Spleen (tissue), 11 donors: ENCODE results near the gene NOP9. TPM values are rescaled to one million over a fixed set of nuclear protein-coding genes. Genes with fewer than 3 reads are reported as not detected.

Experiments used
- DNase-seq: peaks from one replicate; pipeline ENCODE4 v3.0.0-alpha.2; 2020
- H3K27ac ChIP-seq, 8 donors: fragments of 200-600 bp; sonication (generic) in 7 of 8; 1 replicate in 4 of 8; 2 replicates in 4 of 8; pipeline versions ENCODE4 v1.5.0 to v1.8.0; 2016 to 2021; ENCODE audit warnings: inconsistent platforms in 4 of 8, mild to moderate bottlenecking in 4 of 8, moderate library complexity in 1 of 8
- H3K27me3 ChIP-seq, 7 donors: fragments of 200-600 bp; sonication (generic) in 6 of 7; replicated peaks in 1 of 7; 1 replicate in 4 of 7; 2 replicates in 3 of 7; pipeline versions ENCODE4 v1.5.0 to v1.8.0; 2016 to 2021; ENCODE audit warnings: inconsistent platforms in 3 of 7, mild to moderate bottlenecking in 1 of 7
- H3K36me3 ChIP-seq, 6 donors: fragments of 200-600 bp; sonication (generic) in 5 of 6; 1 replicate in 4 of 6; 2 replicates in 2 of 6; pipeline versions ENCODE4 v1.5.0 to v1.8.0; 2016 to 2021; ENCODE audit warnings: inconsistent platforms in 2 of 6
- H3K4me1 ChIP-seq, 6 donors: fragments of 200-600 bp; sonication (generic) in 5 of 6; 1 replicate in 3 of 6; 2 replicates in 3 of 6; pipeline versions ENCODE4 v1.5.0 to v1.8.0; 2016 to 2021; ENCODE audit warnings: inconsistent platforms in 3 of 6
- H3K4me3 ChIP-seq, 8 donors: fragments of 200-600 bp; sonication (generic) in 7 of 8; 1 replicate in 4 of 8; 2 replicates in 4 of 8; pipeline versions ENCODE4 v1.5.0 to v1.8.0; 2016 to 2021; ENCODE audit warnings: inconsistent platforms in 4 of 8, mild to moderate bottlenecking in 4 of 8, moderate library complexity in 2 of 8
- H3K9me3 ChIP-seq, 8 donors: fragments of 200-600 bp; sonication (generic) in 7 of 8; 1 replicate in 4 of 8; 2 replicates in 4 of 8; pipeline versions ENCODE4 v1.5.0 to v1.8.0; 2016 to 2021; ENCODE audit warnings: inconsistent platforms in 4 of 8
- CTCF ChIP-seq, 11 experiments: fragments of 200-600 bp in 7 of 11; fragments of 450-650 bp in 4 of 11; sonication (generic) in 4 of 11; IDR thresholded peaks in 8 of 11; conservative IDR thresholded peaks in 3 of 11; 1 replicate in 7 of 11; 2 replicates in 4 of 11; pipeline versions ENCODE4 v1.4.0 to v1.8.0; 2016 to 2021; ENCODE audit warnings: antibody characterized with exemption in 11 of 11, inconsistent platforms in 4 of 11, mild to moderate bottlenecking in 1 of 11
- POLR2A ChIP-seq, 3 donors: fragments of 450-650 bp; IDR thresholded peaks; one replicate each; pipeline ENCODE4 v1.5.1; 2017; ENCODE audit warnings: antibody characterized with exemption in 3 of 3, mild to moderate bottlenecking in 1 of 3
- POLR2AphosphoS5 ChIP-seq, 3 donors: sonication (generic); formaldehyde crosslinking; IDR thresholded peaks; one replicate each; pipeline ENCODE4 v1.5.1; 2017; ENCODE audit warnings: antibody characterized with exemption in 3 of 3
- whole genome bisulfite sequencing, 5 donors: extraction: QIAGEN DNeasy Blood & Tissue Kit in 3 of 5; methylation state at CpG; one replicate each; pipeline versions ENCODE4 v1.1.5 to v1.1.7; 2013 to 2018; 5-methylcytosine and 5-hydroxymethylcytosine counted together
- intact Hi-C: fragments of 100-400 bp; cut with DNase I; formaldehyde crosslinking; loops from one replicate; pipeline ENCODE4 v1.15.0; 2023; ENCODE audit warnings: low total_unique reads
- polyA plus RNA-seq, 3 donors: library from polyadenylated mRNA; stranded (reverse); fragments of 200-250 nt; gene quantifications; one replicate each; pipeline ENCODE4 v1.2.1, GENCODE V29; 2013
- small RNA-seq, 4 donors: library from RNA; depleted of rRNA; stranded (forward); fragments of <200 nt; gene quantifications; one replicate each; pipeline ENCODE3, GENCODE V24; 2016
- total RNA-seq, 7 donors: library from RNA; depleted of rRNA in 3 of 7; stranded (reverse); fragments of >200 nt in 3 of 7; fragmentation: NEBNext Ultra II Directional in 4 of 7; extraction: Animal tissue kit (Norgen Biotek cat#: 25700) in 4 of 7; gene quantifications; one replicate each; pipeline versions ENCODE4 v1.1.0 to v1.2.1, GENCODE V29; 2016 to 2021
- donor health status: healthy with polysubstance abuse.
- donor health status: DM: no; HTN: no; CAD: no; lungs with moderate emphysema.
- donor health status: DM: no; HTN: no; CAD: no.
- donor health status: Bipolar disorder and iron deficiency.
- donor health status: healthy.
- donor health status: DM: no; HTN: no; CAD: no.
- donor health status: DM: yes; HTN: yes; CAD: no.

NOP9 gene
- total and polyA plus RNA-seq, 10 donors, result 4.5 to 26.9 (median 18.9) TPM

- DNase-seq, result no peak
- Histone ChIP-seq H3K4me1 (no peaks in the 10 kb centered on the region), H3K27ac (no peak overlapping the region), H3K27me3 (peaks cover 0 to 25% (median 0%) of the 10 kb centered on the region in 7 donors), H3K4me3 (no peak overlapping the region), H3K9me3 (peaks cover 0 to 4% (median 0%) of the 10 kb centered on the region in 8 donors), H3K36me3 (no peaks in the 10 kb centered on the region)
- intact Hi-C loops, result no loop called here
- no peak for TF ChIP-seq POLR2A (IDR thresholded peaks at IDR 0.05)
- TF ChIP-seq CTCF (IDR thresholded peaks at IDR 0.05 in 8 of 11, conservative IDR thresholded peaks at IDR 0.05 in 3 of 11), result no peak
- no peak for TF ChIP-seq POLR2AphosphoS5 (IDR thresholded peaks at IDR 0.05)
- 85 to 99% (median 91%) methylated on average over 4 of the region's 4 CpGs for WGBS, 5 donors
Observed at GRCh38 chr14:24356208-24356607, 56.6 kb downstream of the NOP9 start.

Small RNAs within 50 kb of the gene (small RNA-seq; reads per million reads assigned to genes)
- 0 reads per million in 4 donors for gene RF00026

Other genes with a start within 250 kb of the NOP9 start
Only the 30 nearest of the 34 such genes appear.
- gene DCAF11, start 185.1 kb upstream of the NOP9 start, total RNA-seq, result 100 to 1,000 TPM in 2 of 7 donors, 10 to 100 TPM in 5; 73.8 to 110 (median 80.9) TPM
- 10 to 100 TPM; 28.7 to 42.5 (median 32.4) TPM for gene DCAF11, start 185.1 kb upstream of the NOP9 start, polyA plus RNA-seq
- 1 to 10 TPM; 2.0 to 7.8 (median 4.2) TPM for gene NRL, start 184.9 kb upstream of the NOP9 start, total RNA-seq
- gene NRL, start 184.9 kb upstream of the NOP9 start, polyA plus RNA-seq, result 1 to 10 TPM; 2.7 to 4.7 (median 3.7) TPM
- gene FITM1, start 169.2 kb upstream of the NOP9 start, total RNA-seq, result 10 to 100 TPM in 2 of 7 donors, 1 to 10 TPM in 5; 3.7 to 12.9 (median 9.0) TPM
- 1 to 10 TPM; 4.6 to 9.6 (median 8.3) TPM for gene FITM1, start 169.2 kb upstream of the NOP9 start, polyA plus RNA-seq
- 100 to 1,000 TPM; 157 to 303 (median 247) TPM for gene PSME1, start 163.7 kb upstream of the NOP9 start, total RNA-seq
- 100 to 1,000 TPM; 349 to 441 (median 364) TPM for gene PSME1, start 163.7 kb upstream of the NOP9 start, polyA plus RNA-seq
- 10 to 100 TPM; 17.7 to 27.3 (median 19.9) TPM for gene EMC9, start 158.3 kb upstream of the NOP9 start, total RNA-seq
- 10 to 100 TPM; 25.4 to 50.6 (median 48.5) TPM for gene EMC9, start 158.3 kb upstream of the NOP9 start, polyA plus RNA-seq
- gene PSME2, start 153.2 kb upstream of the NOP9 start, total RNA-seq, result 100 to 1,000 TPM in 5 of 7 donors, 10 to 100 TPM in 2; 80.0 to 295 (median 189) TPM
- gene PSME2, start 153.2 kb upstream of the NOP9 start, polyA plus RNA-seq, result 100 to 1,000 TPM; 337 to 509 (median 433) TPM
- 100 to 1,000 TPM in 3 of 7 donors, 10 to 100 TPM in 4; 61.9 to 113 (median 96.9) TPM for gene RNF31, start 152.4 kb upstream of the NOP9 start, total RNA-seq
- 100 to 1,000 TPM in 2 of 3 donors, 10 to 100 TPM in 1; 56.5 to 148 (median 122) TPM for gene RNF31, start 152.4 kb upstream of the NOP9 start, polyA plus RNA-seq
- 100 to 1,000 TPM; 122 to 265 (median 218) TPM for gene IRF9, start 138.6 kb upstream of the NOP9 start, total RNA-seq
- 100 to 1,000 TPM in 2 of 3 donors, 10 to 100 TPM in 1; 85.8 to 166 (median 118) TPM for gene IRF9, start 138.6 kb upstream of the NOP9 start, polyA plus RNA-seq
- 10 to 100 TPM; 23.5 to 51.6 (median 38.0) TPM for gene REC8, start 127.8 kb upstream of the NOP9 start, total RNA-seq
- 10 to 100 TPM; 23.6 to 48.0 (median 43.1) TPM for gene REC8, start 127.8 kb upstream of the NOP9 start, polyA plus RNA-seq
- 10 to 100 TPM; 20.0 to 49.7 (median 29.9) TPM for gene IPO4, start 111.0 kb upstream of the NOP9 start, total RNA-seq
- gene IPO4, start 111.0 kb upstream of the NOP9 start, polyA plus RNA-seq, result 10 to 100 TPM; 10.0 to 14.7 (median 10.4) TPM
- gene TM9SF1, start 104.4 kb upstream of the NOP9 start, total RNA-seq, result 10 to 100 TPM; 30.4 to 53.6 (median 37.3) TPM
- 10 to 100 TPM in 1 of 3 donors, 1 to 10 TPM in 2; 4.7 to 12.7 (median 7.9) TPM for gene TM9SF1, start 104.4 kb upstream of the NOP9 start, polyA plus RNA-seq
- 1 to 10 TPM in 1 of 7 donors, under 1 TPM in 4, not detected in 2; 0.44 to 1.4 (median 0.61) TPM for gene TSSK4, start 94.2 kb upstream of the NOP9 start, total RNA-seq
- gene TSSK4, start 94.2 kb upstream of the NOP9 start, polyA plus RNA-seq, result not detected
- 10 to 100 TPM; 53.3 to 71.7 (median 61.9) TPM for gene CHMP4A, start 86.4 kb upstream of the NOP9 start, total RNA-seq
- gene CHMP4A, start 86.4 kb upstream of the NOP9 start, polyA plus RNA-seq, result 100 to 1,000 TPM; 106 to 149 (median 132) TPM
- 10 to 100 TPM; 11.0 to 25.5 (median 17.6) TPM for gene MDP1, start 83.8 kb upstream of the NOP9 start, total RNA-seq
- gene MDP1, start 83.8 kb upstream of the NOP9 start, polyA plus RNA-seq, result 10 to 100 TPM; 30.2 to 39.6 (median 33.6) TPM
- gene NEDD8, start 67.5 kb upstream of the NOP9 start, total RNA-seq, result 100 to 1,000 TPM in 6 of 7 donors, 10 to 100 TPM in 1; 98.6 to 137 (median 122) TPM
- 100 to 1,000 TPM; 164 to 237 (median 228) TPM for gene NEDD8, start 67.5 kb upstream of the NOP9 start, polyA plus RNA-seq
- gene GMPR2, start 66.9 kb upstream of the NOP9 start, total RNA-seq, result 10 to 100 TPM; 57.0 to 85.6 (median 82.6) TPM
- gene GMPR2, start 66.9 kb upstream of the NOP9 start, polyA plus RNA-seq, result 10 to 100 TPM; 42.2 to 57.9 (median 50.3) TPM
- 100 to 1,000 TPM in 3 of 7 donors, 10 to 100 TPM in 4; 61.8 to 121 (median 99.5) TPM for gene TINF2, start 57.2 kb upstream of the NOP9 start, total RNA-seq
- gene TINF2, start 57.2 kb upstream of the NOP9 start, polyA plus RNA-seq, result 10 to 100 TPM; 55.7 to 60.8 (median 57.4) TPM
- gene TGM1, start 36.7 kb upstream of the NOP9 start, total RNA-seq, result 1 to 10 TPM; 1.4 to 4.8 (median 2.8) TPM
- gene TGM1, start 36.7 kb upstream of the NOP9 start, polyA plus RNA-seq, result 1 to 10 TPM; 1.7 to 3.5 (median 2.3) TPM
- gene RABGGTA, start 28.3 kb upstream of the NOP9 start, total RNA-seq, result 10 to 100 TPM; 41.7 to 63.0 (median 48.6) TPM
- 10 to 100 TPM; 22.5 to 46.7 (median 41.4) TPM for gene RABGGTA, start 28.3 kb upstream of the NOP9 start, polyA plus RNA-seq
- gene DHRS1, start 70 bp upstream of the NOP9 start, total RNA-seq, result 10 to 100 TPM; 29.9 to 56.1 (median 34.0) TPM
- gene DHRS1, start 70 bp upstream of the NOP9 start, polyA plus RNA-seq, result 10 to 100 TPM; 22.0 to 38.2 (median 30.3) TPM
- 100 to 1,000 TPM in 2 of 7 donors, 10 to 100 TPM in 5; 54.0 to 145 (median 88.8) TPM for gene CIDEB, start 8.1 kb downstream of the NOP9 start, total RNA-seq
- gene CIDEB, start 8.1 kb downstream of the NOP9 start, polyA plus RNA-seq, result 10 to 100 TPM; 31.0 to 33.6 (median 31.4) TPM
- 10 to 100 TPM in 6 of 7 donors, 1 to 10 TPM in 1; 9.2 to 32.3 (median 18.1) TPM for gene LTB4R2, start 10.3 kb downstream of the NOP9 start, total RNA-seq
- 1 to 10 TPM in 2 of 3 donors, under 1 TPM in 1; 0.83 to 4.0 (median 1.3) TPM for gene LTB4R2, start 10.3 kb downstream of the NOP9 start, polyA plus RNA-seq
- gene LTB4R, start 11.7 kb downstream of the NOP9 start, total RNA-seq, result 10 to 100 TPM; 20.9 to 50.4 (median 35.8) TPM
- 10 to 100 TPM; 13.9 to 28.6 (median 28.6) TPM for gene LTB4R, start 11.7 kb downstream of the NOP9 start, polyA plus RNA-seq
- gene ADCY4, start 35.2 kb downstream of the NOP9 start, total RNA-seq, result 100 to 1,000 TPM in 1 of 7 donors, 10 to 100 TPM in 6; 34.4 to 114 (median 68.7) TPM
- 10 to 100 TPM; 13.0 to 53.5 (median 34.0) TPM for gene ADCY4, start 35.2 kb downstream of the NOP9 start, polyA plus RNA-seq
- gene RIPK3, start 40.1 kb downstream of the NOP9 start, total RNA-seq, result 10 to 100 TPM; 24.8 to 42.4 (median 32.6) TPM
- 10 to 100 TPM; 14.0 to 18.4 (median 14.7) TPM for gene RIPK3, start 40.1 kb downstream of the NOP9 start, polyA plus RNA-seq
- gene NFATC4, start 68.3 kb downstream of the NOP9 start, total RNA-seq, result 10 to 100 TPM; 10.7 to 29.2 (median 20.2) TPM
- gene NFATC4, start 68.3 kb downstream of the NOP9 start, polyA plus RNA-seq, result 100 to 1,000 TPM in 1 of 3 donors, 10 to 100 TPM in 2; 51.1 to 145 (median 99.9) TPM
- 10 to 100 TPM in 5 of 7 donors, 1 to 10 TPM in 2; 4.7 to 18.0 (median 12.0) TPM for gene NYNRIN, start 99.2 kb downstream of the NOP9 start, total RNA-seq
- 1 to 10 TPM in 2 of 3 donors, under 1 TPM in 1; 0.87 to 2.7 (median 2.2) TPM for gene NYNRIN, start 99.2 kb downstream of the NOP9 start, polyA plus RNA-seq
- 10 to 100 TPM in 4 of 7 donors, 1 to 10 TPM in 3; 4.3 to 21.7 (median 13.7) TPM for gene CBLN3, start 129.8 kb downstream of the NOP9 start, total RNA-seq
- gene CBLN3, start 129.8 kb downstream of the NOP9 start, polyA plus RNA-seq, result 10 to 100 TPM in 1 of 3 donors, 1 to 10 TPM in 2; 5.8 to 13.8 (median 6.8) TPM
- 10 to 100 TPM; 65.5 to 90.6 (median 72.2) TPM for gene KHNYN, start 130.1 kb downstream of the NOP9 start, total RNA-seq
- 10 to 100 TPM; 10.9 to 35.2 (median 14.0) TPM for gene KHNYN, start 130.1 kb downstream of the NOP9 start, polyA plus RNA-seq
- gene SDR39U1, start 142.9 kb downstream of the NOP9 start, total RNA-seq, result 10 to 100 TPM; 48.2 to 87.8 (median 63.7) TPM
- gene SDR39U1, start 142.9 kb downstream of the NOP9 start, polyA plus RNA-seq, result 100 to 1,000 TPM in 2 of 3 donors, 10 to 100 TPM in 1; 94.6 to 146 (median 124) TPM